HL-60 (cell line): ENCODE results near the gene LIMK1.

Source experiments
- POLR2AphosphoS5 ChIP-seq: IDR thresholded peaks from 2 replicates; pipeline ENCODE4 v1.6.1; 2012; ENCODE audit warnings: low read depth
- TF ChIP-seq, protein P1 (sequence below): IDR thresholded peaks from one replicate; pipeline ENCODE4 v1.5.1; 2011; ENCODE audit warnings: low read length, control low read depth, inconsistent platforms; ENCODE audit not compliant: insufficient read depth

DNA sequence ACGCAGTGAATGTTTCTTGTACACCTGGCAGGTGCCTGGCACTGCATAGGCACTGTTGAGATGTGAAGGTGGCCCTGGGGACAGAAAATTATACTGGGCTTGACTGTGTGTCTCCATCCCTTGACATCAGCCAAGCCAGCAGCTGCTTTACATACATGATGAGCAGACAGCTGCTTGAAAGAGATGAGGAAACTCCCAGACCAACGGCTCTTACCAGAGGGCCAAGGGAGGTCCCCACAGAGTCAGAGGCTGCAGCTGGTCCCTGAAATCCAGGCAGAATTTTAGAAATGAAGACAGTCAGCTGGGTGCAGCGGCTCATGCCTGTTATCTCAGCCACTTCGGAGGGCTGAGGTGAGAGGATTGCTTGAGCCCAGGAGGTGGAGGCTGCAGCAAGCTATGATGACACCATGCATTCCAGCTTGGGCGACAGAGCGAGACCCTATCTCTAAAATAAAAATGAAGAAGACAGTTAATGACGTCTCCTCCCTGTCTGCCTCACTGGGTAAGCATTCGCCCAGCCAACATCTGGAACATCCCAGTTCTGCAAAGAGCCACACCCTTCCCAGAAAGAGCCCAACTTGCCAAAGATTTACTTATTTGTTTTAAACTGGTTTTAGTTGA lies 17.6 kb downstream of the LIMK1 start:
- TF ChIP-seq, protein P1, sequence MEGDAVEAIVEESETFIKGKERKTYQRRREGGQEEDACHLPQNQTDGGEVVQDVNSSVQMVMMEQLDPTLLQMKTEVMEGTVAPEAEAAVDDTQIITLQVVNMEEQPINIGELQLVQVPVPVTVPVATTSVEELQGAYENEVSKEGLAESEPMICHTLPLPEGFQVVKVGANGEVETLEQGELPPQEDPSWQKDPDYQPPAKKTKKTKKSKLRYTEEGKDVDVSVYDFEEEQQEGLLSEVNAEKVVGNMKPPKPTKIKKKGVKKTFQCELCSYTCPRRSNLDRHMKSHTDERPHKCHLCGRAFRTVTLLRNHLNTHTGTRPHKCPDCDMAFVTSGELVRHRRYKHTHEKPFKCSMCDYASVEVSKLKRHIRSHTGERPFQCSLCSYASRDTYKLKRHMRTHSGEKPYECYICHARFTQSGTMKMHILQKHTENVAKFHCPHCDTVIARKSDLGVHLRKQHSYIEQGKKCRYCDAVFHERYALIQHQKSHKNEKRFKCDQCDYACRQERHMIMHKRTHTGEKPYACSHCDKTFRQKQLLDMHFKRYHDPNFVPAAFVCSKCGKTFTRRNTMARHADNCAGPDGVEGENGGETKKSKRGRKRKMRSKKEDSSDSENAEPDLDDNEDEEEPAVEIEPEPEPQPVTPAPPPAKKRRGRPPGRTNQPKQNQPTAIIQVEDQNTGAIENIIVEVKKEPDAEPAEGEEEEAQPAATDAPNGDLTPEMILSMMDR, result no peak
- no peak for TF ChIP-seq POLR2AphosphoS5
